Psoas muscle (tissue), 8 donors: ENCODE results near the gene ZNRD2. TPM values are rescaled to one million over a fixed set of nuclear protein-coding genes. Genes with fewer than 3 reads are reported as not detected.

Experiments used
- ATAC-seq, 4 donors: fragments of 200-7000 bp; cut with Tn5 transposase; one replicate each; pipeline ENCODE4 v1.9.1; 2020; ENCODE audit warnings: moderate library complexity in 3 of 4, mild to moderate bottlenecking in 2 of 4
- DNase-seq, 2 donors: peaks; one replicate each; pipeline ENCODE4 v3.0.0-alpha.2; 2020
- H3K27ac ChIP-seq: fragments of 200-600 bp; one replicate; pipeline ENCODE4 v1.8.0; 2022
- H3K27me3 ChIP-seq, 3 donors: fragments of 200-600 bp in 1 of 3; one replicate each; pipeline versions ENCODE4 v1.6.1 to v1.8.0; 2013 to 2022; ENCODE audit warnings: low read length in 2 of 3, mild to moderate bottlenecking in 2 of 3, moderate library complexity in 1 of 3; ENCODE audit not compliant: insufficient read depth in 3 of 3
- H3K36me3 ChIP-seq, 2 donors: fragments of 200-600 bp in 1 of 2; one replicate each; pipeline versions ENCODE4 v1.6.1 to v1.8.0; 2013 to 2022; ENCODE audit warnings: low read depth in 1 of 2, mild to moderate bottlenecking in 1 of 2, moderate library complexity in 1 of 2; ENCODE audit not compliant: insufficient read depth in 1 of 2
- H3K4me1 ChIP-seq: fragments of 200-600 bp; one replicate; pipeline ENCODE4 v1.8.0; 2022
- H3K4me3 ChIP-seq: fragments of 200-600 bp; one replicate; pipeline ENCODE4 v1.8.0; 2022; ENCODE audit warnings: mild to moderate bottlenecking
- H3K9me3 ChIP-seq: fragments of 200-600 bp; one replicate; pipeline ENCODE4 v1.8.0; 2022
- CTCF ChIP-seq: fragments of 200-600 bp; IDR thresholded peaks from one replicate; pipeline ENCODE4 v1.8.0; 2022; ENCODE audit warnings: antibody characterized with exemption
- WGBS, 3 donors: extraction: QIAGEN DNeasy Blood & Tissue Kit; methylation state at CpG; one replicate each; pipeline versions ENCODE4 v1.1.6 to v1.1.7; 2013; 5-methylcytosine and 5-hydroxymethylcytosine counted together
- intact Hi-C, 2 donors: fragments of 100-400 bp; cut with DNase I; formaldehyde crosslinking; loops; one replicate each; pipeline versions ENCODE4 v1.11.0 to v1.14.2; 2022
- polyA plus RNA-seq, 3 donors: library from polyadenylated mRNA; stranded (reverse); fragments of 200-250 nt; gene quantifications; one replicate each; pipeline ENCODE4 v1.2.3, GENCODE V29; 2013
- total RNA-seq, 4 donors: library from RNA; stranded (reverse); fragmentation: NEBNext Ultra II Directional in 2 of 4; extraction: Animal tissue kit (Norgen Biotek cat#: 25700) in 2 of 4; gene quantifications; one replicate each; pipeline versions ENCODE4 v1.2.1 to v1.2.4, GENCODE V29; 2021 to 2023
- donor health status: healthy with polysubstance abuse.
- donor health status: DM: no; HTN: no; CAD: no; lungs with moderate emphysema.
- donor health status: Bipolar disorder and iron deficiency.
- donor health status: healthy.
- donor health status: DM: yes; HTN: yes; CAD: no.
- donor health status: DM: no; HTN: no; CAD: no.
- donor health status: DM: no; HTN: no; CAD: no.
- donor health status: DM: yes; HTN: yes; CAD: no.

The ZNRD2 gene
- total and polyA plus RNA-seq, 7 donors = 31.6 to 118 (median 43.5) TPM

- peaks cover 16% of the 10 kb centered on the region for H3K4me1 ChIP-seq
- DNase-seq (no peak), ATAC-seq (no peak)
- intact Hi-C loops = loop anchor here in 1 of 2 donors (1.0 to 5.0 kb wide), 3 partner anchors 31 to 111 kb away; partner anchors contain the start of gene FAM89B
- no peaks in the 10 kb centered on the region for H3K9me3 ChIP-seq
- H3K4me3 ChIP-seq = peak overlapping the region; percentile 65
- H3K27me3 ChIP-seq = no peaks in the 10 kb centered on the region
- 35 to 42% (median 41%) methylated on average over 18 of the region's 18 CpGs for WGBS, 3 donors
- peak overlapping the region; percentile 84 for H3K27ac ChIP-seq
- TF ChIP-seq CTCF = no peak
- peaks cover 0 to 62% of the 10 kb centered on the region in 2 donors for H3K36me3 ChIP-seq
Observed at GRCh38 chr11:65541093-65541982, 28.9 kb upstream of the ZNRD2 start.

- H3K36me3 ChIP-seq = peaks cover 0 to 56% of the 10 kb centered on the region in 2 donors
- no peak for TF ChIP-seq CTCF
- H3K27me3 ChIP-seq = no peaks in the 10 kb centered on the region
- ATAC-seq (no peak), DNase-seq (no peak)
- no peak overlapping the region for H3K4me3 ChIP-seq
- whole genome bisulfite sequencing, 3 donors = 85 to 94% (median 89%) methylated on average over 3 of the region's 3 CpGs
- no peak overlapping the region for H3K27ac ChIP-seq
- intact Hi-C loops = loop anchor here in 1 of 2 donors (5.0 kb wide), 1 partner anchor 109 kb away; no protein-coding TSS in a partner anchor
- no peaks in the 10 kb centered on the region for H3K9me3 ChIP-seq
- H3K4me1 ChIP-seq = peaks cover 16% of the 10 kb centered on the region
Observed at GRCh38 chr11:65542738-65543390, 27.4 kb upstream of the ZNRD2 start.

- ATAC-seq = no peak
- intact Hi-C loops = no loop called here
- peaks cover 11% of the 10 kb centered on the region for H3K4me1 ChIP-seq
- no peak for TF ChIP-seq CTCF
- no peak overlapping the region for H3K4me3 ChIP-seq
- WGBS, 3 donors = 84 to 93% (median 89%) methylated on average over 4 of the region's 4 CpGs
- no peaks in the 10 kb centered on the region for H3K27me3 ChIP-seq
- no peaks in the 10 kb centered on the region for H3K9me3 ChIP-seq
- no peak for DNase-seq
- no peak overlapping the region for H3K27ac ChIP-seq
- H3K36me3 ChIP-seq = peaks cover 0 to 67% of the 10 kb centered on the region in 2 donors
Observed at GRCh38 chr11:65545853-65546216, 24.4 kb upstream of the ZNRD2 start.

- DNase-seq (peak; percentile 79 to 86), ATAC-seq (peak; percentile 39 to 79 (median 67))
- no peak for TF ChIP-seq CTCF
- Histone ChIP-seq H3K4me3 (no peak overlapping the region), H3K27me3 (no peaks in the 10 kb centered on the region), H3K27ac (no peak overlapping the region), H3K36me3 (peaks cover 0 to 72% of the 10 kb centered on the region in 2 donors), H3K9me3 (no peaks in the 10 kb centered on the region), H3K4me1 (peaks cover 6% of the 10 kb centered on the region)
- 46 to 71% (median 53%) methylated on average over 44 to 64 of the region's 64 CpGs for WGBS, 3 donors
- intact Hi-C loops = no loop called here
Observed at GRCh38 chr11:65546217-65546958, 23.9 kb upstream of the ZNRD2 start.
